PC-3 (cell line): ENCODE measurements around the gene RALB.
"Not testable (repeated sequence)": the region's sequence is repeated elsewhere in the genome, so short reads cannot be mapped to it uniquely, and the experiment has no call there.

Experiments
- CTCF ChIP-seq: fragments of 300-600 bp; sonication (generic); conservative IDR thresholded peaks from 2 replicates; pipeline ENCODE4 v1.5.1; 2017; ENCODE audit warnings: antibody characterized with exemption, low read depth, mild to moderate bottlenecking, low read length
- EZH2 ChIP-seq: fragments of 300-600 bp; sonication (generic); IDR thresholded peaks from one replicate; pipeline ENCODE4 v1.6.1; 2017; ENCODE audit warnings: antibody characterized with exemption, mild to moderate bottlenecking, low read length; ENCODE audit not compliant: unreplicated experiment

GRCh38 chr2:120235158-120235557 lies 17.5 kb upstream of the RALB start:
- TF ChIP-seq EZH2, CTCF: not testable (repeated sequence)
